GM21381 (cell line): ENCODE data around the gene MYO10.
"Not testable (repeated sequence)": the region's sequence is repeated elsewhere in the genome, so short reads cannot be mapped to it uniquely, and the experiment has no call there.

ENCODE experiments used
- ATAC-seq: cut with Tn5 transposase; IDR thresholded peaks from one replicate; pipeline ENCODE4 v1.9.1; 2021; ENCODE audit warnings: mild to moderate bottlenecking, moderate library complexity; ENCODE audit not compliant: unreplicated experiment

Gene MYO10

DNA sequence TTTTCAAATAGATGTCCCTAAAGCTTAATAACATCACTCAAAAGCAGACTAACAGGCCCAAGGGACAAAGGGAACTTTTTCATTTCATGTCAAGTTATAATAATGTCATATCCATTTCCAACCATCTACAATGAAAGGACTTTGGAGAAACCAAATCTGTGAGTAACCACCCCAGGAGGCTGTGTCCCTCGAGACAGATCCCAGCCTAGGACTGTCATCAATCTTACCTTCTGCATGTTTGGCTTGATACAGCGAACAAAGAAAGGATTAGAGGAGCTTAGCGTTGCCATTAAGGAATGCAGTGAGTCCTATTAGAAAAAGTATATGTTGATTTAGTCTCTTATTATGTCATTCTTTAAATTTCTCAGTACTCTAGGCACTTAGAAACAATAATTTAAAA lies 181.5 kb downstream of the MYO10 start:
- ATAC-seq = no peak

DNA sequence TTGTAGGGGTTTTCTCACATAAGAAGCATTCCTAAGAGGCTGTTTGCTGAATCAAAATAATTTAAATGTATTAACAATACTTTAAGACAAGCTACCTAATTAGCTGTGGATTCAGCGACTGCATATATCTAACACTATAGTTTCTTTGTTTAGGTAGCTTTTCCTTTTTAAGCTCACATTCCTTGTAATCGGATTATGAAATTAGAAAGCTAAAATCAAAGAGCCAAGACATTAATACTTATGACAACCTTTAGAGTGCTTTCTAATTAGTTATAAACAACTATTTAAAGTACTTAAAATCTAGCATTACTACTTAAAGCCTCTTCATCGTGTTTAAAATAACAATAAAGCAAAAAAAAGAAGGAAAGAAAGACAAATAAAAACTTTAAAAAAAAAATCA lies 182.0 kb downstream of the MYO10 start:
- no peak for ATAC-seq

DNA sequence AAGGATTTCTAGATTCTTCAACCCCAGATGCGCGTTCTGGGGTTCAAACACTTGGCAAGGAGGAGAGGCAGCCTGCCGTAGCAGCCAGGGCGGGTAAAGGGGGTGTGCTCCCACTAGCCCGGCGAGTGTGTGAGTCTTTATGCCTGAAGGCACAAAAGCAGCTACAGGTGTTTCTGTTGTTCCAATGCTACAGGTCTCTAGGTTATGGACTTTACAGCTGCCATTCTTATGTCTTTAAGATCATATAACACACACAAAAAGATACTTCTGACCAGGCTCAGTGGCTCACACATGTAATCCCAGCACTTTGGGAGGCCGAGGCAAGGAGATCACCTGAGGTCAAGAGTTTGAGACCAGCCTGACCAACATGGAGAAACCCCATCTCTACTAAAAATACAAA lies 185.6 kb downstream of the MYO10 start:
- no peak for ATAC-seq

DNA sequence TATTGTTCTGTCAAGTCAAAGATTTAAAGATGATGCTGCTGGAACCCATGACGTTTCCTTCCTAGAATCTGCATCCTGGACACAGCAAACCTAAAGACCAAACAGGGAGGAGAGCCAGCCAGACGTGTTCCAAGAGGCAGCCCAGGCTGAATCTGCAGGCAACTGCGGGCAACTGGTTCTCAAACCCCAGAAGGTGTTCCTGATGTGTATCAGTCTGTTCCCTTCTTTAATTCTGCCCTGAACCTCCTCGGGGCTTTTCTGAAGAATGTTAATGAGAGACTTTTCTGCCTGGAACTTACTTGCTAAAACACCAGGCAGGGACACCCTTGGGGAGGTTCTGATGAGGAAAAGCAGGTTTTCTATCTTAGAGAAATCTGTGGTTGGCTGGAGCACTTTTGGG lies 186.5 kb downstream of the MYO10 start:
- no peak for ATAC-seq

DNA sequence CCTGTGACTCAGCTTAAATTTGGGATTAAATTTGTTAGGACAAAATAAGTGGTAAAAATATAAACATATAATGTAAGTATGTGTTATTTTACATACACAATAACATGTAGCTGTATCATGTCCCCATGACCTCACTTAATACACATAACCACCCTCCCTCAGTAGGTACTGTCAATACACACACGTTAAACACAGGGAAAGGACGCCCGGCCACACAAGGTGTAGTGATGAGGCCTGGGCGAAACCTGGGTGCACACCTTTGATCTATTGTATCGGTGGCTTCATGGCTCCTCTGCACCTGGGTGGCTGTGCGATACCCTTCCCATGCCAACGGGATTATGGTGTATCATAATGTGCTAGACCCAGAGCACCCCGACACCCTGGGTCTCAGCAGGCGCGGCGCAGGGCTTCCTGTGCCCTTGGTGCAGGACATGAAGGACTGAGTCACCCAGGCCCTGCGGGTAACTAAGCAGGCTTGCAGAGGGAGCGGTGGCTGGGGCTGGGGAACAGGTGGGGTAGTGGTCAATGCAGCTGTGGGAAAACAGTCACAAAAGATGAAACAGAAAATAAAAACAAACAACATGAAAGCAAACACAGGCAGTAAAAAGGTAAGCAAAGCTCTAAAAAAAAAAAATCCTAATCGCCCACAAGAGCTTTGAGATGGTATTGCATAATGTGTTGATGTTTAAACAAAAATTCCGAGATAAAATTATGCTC lies 191.8 kb downstream of the MYO10 start:
- ATAC-seq = no peak

DNA sequence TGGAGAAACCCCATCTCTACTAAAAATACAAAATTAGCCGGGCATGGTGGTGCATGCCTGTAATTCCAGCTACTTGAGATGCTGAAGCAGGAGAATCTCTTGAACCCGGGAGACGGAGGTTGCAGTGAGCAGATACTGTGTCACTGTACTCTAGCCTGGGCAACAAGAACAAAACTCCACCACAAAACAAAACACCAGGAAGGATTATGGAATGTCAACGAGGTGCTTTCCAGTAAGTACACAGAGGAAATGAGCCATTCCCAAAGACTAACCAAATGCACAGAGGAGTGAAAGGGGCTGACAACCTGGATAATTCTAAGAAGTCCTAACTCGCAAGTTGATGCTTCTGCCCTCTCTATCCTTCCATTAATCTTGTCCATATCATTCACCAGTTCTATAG lies 193.2 kb downstream of the MYO10 start:
- ATAC-seq = no peak

GRCh38 chr5:16740811-16741392 lies 195.2 kb downstream of the MYO10 start:
- no peak for ATAC-seq

- ATAC-seq = no peak
These were observed 195.8 kb downstream of the MYO10 start for GRCh38 chr5:16740066-16740810.

DNA sequence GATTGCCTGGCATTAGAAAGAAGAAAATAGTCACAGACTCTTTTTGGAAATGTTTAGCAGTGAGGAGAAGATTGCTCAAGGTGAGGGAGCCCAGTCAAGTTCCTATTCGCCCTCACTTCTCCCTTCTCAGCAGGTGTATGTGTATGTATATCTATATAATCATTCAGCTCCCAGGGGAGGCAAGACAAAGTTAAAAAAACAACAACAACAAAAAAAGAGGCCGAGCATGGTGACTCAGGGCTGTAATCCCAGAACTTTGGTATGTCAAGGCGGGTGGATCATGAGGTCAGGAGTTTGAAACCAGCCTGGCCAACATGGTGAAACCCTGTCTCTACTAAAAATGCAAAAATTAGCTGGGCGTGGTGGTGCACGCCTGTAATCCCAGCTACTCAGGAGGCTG lies 197.7 kb downstream of the MYO10 start:
- ATAC-seq = not testable (repeated sequence)

GRCh38 chr5:16737620-16738364 lies 198.3 kb downstream of the MYO10 start:
- ATAC-seq = no peak

DNA sequence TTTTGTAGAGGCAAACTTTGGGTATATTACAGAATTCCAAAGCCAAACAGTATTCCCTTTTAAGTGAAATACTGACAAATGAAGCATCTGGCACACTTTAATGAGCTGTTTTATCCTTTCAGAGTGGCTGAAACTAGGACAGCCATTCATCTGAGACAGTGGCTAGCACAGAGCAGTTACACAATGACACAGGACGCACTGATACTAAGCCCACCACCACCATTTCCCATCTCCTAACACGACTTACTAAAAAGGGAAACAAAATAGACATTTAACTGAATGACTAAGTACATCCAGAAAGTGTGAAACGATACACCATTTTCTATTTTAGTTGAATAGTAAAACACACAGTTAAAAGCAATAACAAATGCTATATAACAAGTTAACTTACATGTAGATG lies 198.9 kb downstream of the MYO10 start:
- no peak for ATAC-seq

- no peak for ATAC-seq
These were observed 199.7 kb downstream of the MYO10 start for GRCh38 chr5:16736158-16736995.

GRCh38 chr5:16735101-16736060 lies 200.7 kb downstream of the MYO10 start:
- no peak for ATAC-seq

- ATAC-seq = no peak
These were observed 202.6 kb downstream of the MYO10 start for GRCh38 chr5:16733331-16734006.

DNA sequence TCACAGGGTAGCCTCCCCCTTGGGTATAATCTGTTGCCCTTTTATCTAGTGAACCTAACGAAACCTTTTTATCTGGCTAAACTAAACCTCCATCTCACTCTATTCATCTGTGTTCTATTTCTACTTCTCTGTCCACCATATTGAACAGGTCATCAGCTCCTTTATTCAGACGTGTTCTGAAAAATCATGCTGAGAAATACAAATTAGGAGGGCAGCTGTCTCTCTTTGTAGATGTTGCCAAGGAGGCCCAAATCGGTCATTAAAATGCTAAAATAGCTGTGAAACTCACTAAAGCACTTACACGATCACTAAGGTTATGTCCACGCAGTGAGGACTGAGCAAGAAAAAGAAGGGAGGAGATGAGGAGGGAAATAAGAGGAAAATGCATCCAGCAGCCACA lies 203.7 kb downstream of the MYO10 start:
- ATAC-seq = no peak

DNA sequence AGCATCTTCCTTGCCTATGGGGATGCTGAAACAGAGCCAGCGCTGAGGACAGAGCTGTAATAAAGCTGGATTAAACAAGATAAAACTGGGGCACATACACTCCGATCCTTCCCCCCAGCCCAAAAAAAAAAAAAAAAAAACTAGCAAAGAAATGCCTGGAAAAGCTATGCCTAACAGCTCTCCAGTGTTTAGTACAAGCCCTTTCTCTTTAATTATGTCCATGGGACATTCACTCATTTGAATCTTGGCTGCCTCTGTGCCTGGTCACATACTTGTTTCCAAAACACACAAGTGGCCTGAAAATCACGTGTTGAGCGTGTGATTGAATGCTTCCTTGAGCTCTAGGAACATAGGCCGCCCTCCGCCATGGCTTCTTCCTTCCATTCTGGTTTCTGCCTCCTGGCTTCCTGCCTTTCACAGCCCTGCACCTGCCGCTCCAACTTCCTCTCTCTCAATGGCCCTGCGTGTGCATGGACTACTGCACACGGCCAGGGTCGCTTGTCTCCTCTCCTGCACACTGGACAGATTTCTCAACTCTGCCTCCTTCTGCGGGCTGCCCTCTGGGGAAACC lies 208.2 kb downstream of the MYO10 start:
- no peak for ATAC-seq

GRCh38 chr5:16726538-16726946 lies 209.5 kb downstream of the MYO10 start:
- ATAC-seq = no peak

GRCh38 chr5:16725575-16725974 lies 210.5 kb downstream of the MYO10 start:
- ATAC-seq = no peak

GRCh38 chr5:16723821-16724220 lies 212.3 kb downstream of the MYO10 start:
- no peak for ATAC-seq
